Measurements from ENCODE around the gene EOLA2. TPM values are rescaled to one million over a fixed set of nuclear protein-coding genes. Genes with fewer than 3 reads are reported as not detected.
"Not testable (repeated sequence)": the region's sequence is repeated elsewhere in the genome, so short reads cannot be mapped to it uniquely, and the experiment has no call there.

The EOLA2 gene
- total RNA-seq, 1 experiment from 2014 or later, result 35.7 TPM

GRCh38 chrX:149949743-149950436 is 11.6 kb upstream of the EOLA2 start:
- DNase-seq, result no peak
- H3F3A ChIP-seq (ENCODE audit: low read length, unreplicated experiment), result no peaks in the 10 kb centered on the region
- BruUV-seq (replicated peaks), result no TSS peak
- H3K4me1 ChIP-seq (ENCODE audit: insufficient read depth, low read length), result peaks cover 5% of the 10 kb centered on the region; the same call in 1 of the 2 replicates
- no peak for TF ChIP-seq EZH2phosphoT487 (IDR thresholded peaks at IDR 0.05; ENCODE audit: borderline replicate concordance, low read length)
- no peak overlapping the region for H3K27ac ChIP-seq (ENCODE audit: low read length)
- no peak overlapping the region for H3K4me2 ChIP-seq (ENCODE audit: low read length)
- H3K79me2 ChIP-seq (ENCODE audit: low read length), result no peaks in the 10 kb centered on the region
- H2AFZ ChIP-seq (ENCODE audit: low read length), result no peak overlapping the region
- H3K9me3 ChIP-seq (ENCODE audit: low read length), result no peaks in the 10 kb centered on the region
- H3K27me3 ChIP-seq (ENCODE audit: low read length), result no peaks in the 10 kb centered on the region
- no peaks in the 10 kb centered on the region for H4K20me1 ChIP-seq (ENCODE audit: low read length)
- no peak for ATAC-seq
- no peak overlapping the region for H3K9ac ChIP-seq (ENCODE audit: low read length)
- ChIA-PET POLR2A (ENCODE audit: unreplicated experiment) (no interaction called here), CTCF (interaction anchor here (0.6 to 1.0 kb wide), 3 partner anchors 10 to 768 kb away, joined by 3 to 8 read pairs (median 4); no protein-coding TSS in a partner anchor)
- no peaks in the 10 kb centered on the region for H3K36me3 ChIP-seq (ENCODE audit: low read depth, low read length)
- intact Hi-C loops (cut with micrococcal nuclease), result loop anchor here (1.0 kb wide), 1 partner anchor 731 kb away; no protein-coding TSS in a partner anchor
- no peak overlapping the region for H3K4me3 ChIP-seq (ENCODE audit: low read length)
- no peaks in the 10 kb centered on the region for H3K9me2 ChIP-seq (replicated peaks; ENCODE audit: low read length)

DNA sequence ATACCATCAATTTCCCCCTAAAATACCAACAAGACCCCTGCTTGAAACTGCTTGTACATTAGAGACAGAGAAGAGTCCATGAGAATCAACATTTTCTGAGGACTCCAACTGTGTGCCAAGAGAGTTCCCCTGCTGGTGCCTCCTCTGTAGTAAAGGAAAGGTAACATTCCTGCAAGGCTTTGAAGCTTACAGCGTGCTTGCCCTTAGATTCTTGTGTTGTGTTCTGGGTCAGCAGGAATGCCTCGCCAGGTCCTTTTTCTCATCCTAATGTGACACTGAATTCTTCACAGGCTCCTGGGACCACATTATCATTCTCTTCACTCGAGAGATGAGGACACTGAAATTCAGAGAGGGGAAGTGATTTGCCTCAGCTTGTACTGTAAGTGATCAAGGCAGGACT is 9.7 kb upstream of the EOLA2 start:
- no peak for TF ChIP-seq EZH2phosphoT487 (IDR thresholded peaks at IDR 0.05; ENCODE audit: borderline replicate concordance, low read length)
- TF ChIP-seq, protein P1, sequence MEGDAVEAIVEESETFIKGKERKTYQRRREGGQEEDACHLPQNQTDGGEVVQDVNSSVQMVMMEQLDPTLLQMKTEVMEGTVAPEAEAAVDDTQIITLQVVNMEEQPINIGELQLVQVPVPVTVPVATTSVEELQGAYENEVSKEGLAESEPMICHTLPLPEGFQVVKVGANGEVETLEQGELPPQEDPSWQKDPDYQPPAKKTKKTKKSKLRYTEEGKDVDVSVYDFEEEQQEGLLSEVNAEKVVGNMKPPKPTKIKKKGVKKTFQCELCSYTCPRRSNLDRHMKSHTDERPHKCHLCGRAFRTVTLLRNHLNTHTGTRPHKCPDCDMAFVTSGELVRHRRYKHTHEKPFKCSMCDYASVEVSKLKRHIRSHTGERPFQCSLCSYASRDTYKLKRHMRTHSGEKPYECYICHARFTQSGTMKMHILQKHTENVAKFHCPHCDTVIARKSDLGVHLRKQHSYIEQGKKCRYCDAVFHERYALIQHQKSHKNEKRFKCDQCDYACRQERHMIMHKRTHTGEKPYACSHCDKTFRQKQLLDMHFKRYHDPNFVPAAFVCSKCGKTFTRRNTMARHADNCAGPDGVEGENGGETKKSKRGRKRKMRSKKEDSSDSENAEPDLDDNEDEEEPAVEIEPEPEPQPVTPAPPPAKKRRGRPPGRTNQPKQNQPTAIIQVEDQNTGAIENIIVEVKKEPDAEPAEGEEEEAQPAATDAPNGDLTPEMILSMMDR (conservative IDR thresholded peaks at IDR 0.05; ENCODE audit: low read depth, low read length), result no peak
- TF ChIP-seq EZH2 (IDR thresholded peaks at IDR 0.05; ENCODE audit: low read length, unreplicated experiment), result no peak
- ChIA-PET POLR2A (ENCODE audit: unreplicated experiment) (no interaction called here), CTCF (no interaction called here)
- H3K9me2 ChIP-seq (replicated peaks; ENCODE audit: low read length), result no peaks in the 10 kb centered on the region
- H3K36me3 ChIP-seq (ENCODE audit: low read depth, low read length), result no peaks in the 10 kb centered on the region
- no peak overlapping the region for H3K9ac ChIP-seq (ENCODE audit: low read length)
- BruUV-seq (replicated peaks), result no TSS peak
- H3K79me2 ChIP-seq (ENCODE audit: low read length), result no peaks in the 10 kb centered on the region
- H3F3A ChIP-seq (ENCODE audit: low read length, unreplicated experiment), result no peaks in the 10 kb centered on the region
- no peak for DNase-seq
- H3K4me1 ChIP-seq (ENCODE audit: insufficient read depth, low read length), result peaks cover 5% of the 10 kb centered on the region; the same call in 1 of the 2 replicates
- H2AFZ ChIP-seq (ENCODE audit: low read length), result no peak overlapping the region
- intact Hi-C loops (cut with micrococcal nuclease), result no loop called here
- H3K27ac ChIP-seq (ENCODE audit: low read length), result no peak overlapping the region
- no peak for ATAC-seq
- no peaks in the 10 kb centered on the region for H4K20me1 ChIP-seq (ENCODE audit: low read length)
- H3K27me3 ChIP-seq (ENCODE audit: low read length), result no peaks in the 10 kb centered on the region
- no peak overlapping the region for H3K4me3 ChIP-seq (ENCODE audit: low read length)
- no peaks in the 10 kb centered on the region for H3K9me3 ChIP-seq (ENCODE audit: low read length)
- no peak overlapping the region for H3K4me2 ChIP-seq (ENCODE audit: low read length)

GRCh38 chrX:149946932-149947331 is 8.6 kb upstream of the EOLA2 start:
- DNase-seq; POLR2A ChIA-PET (ENCODE audit: unreplicated experiment); intact Hi-C loops (cut with micrococcal nuclease); H3K9ac ChIP-seq (ENCODE audit: low read length); H3K4me3 ChIP-seq (ENCODE audit: low read length); H3K27me3 ChIP-seq (ENCODE audit: low read length); H3K79me2 ChIP-seq (ENCODE audit: low read length); H2AFZ ChIP-seq (ENCODE audit: low read length); H3K36me3 ChIP-seq (ENCODE audit: low read depth, low read length); CTCF ChIA-PET; H3K4me1 ChIP-seq (ENCODE audit: insufficient read depth, low read length); H3K9me2 ChIP-seq (replicated peaks; ENCODE audit: low read length); ATAC-seq; H3K4me2 ChIP-seq (ENCODE audit: low read length); H3K9me3 ChIP-seq (ENCODE audit: low read length); H4K20me1 ChIP-seq (ENCODE audit: low read length); H3K27ac ChIP-seq (ENCODE audit: low read length); H3F3A ChIP-seq (ENCODE audit: low read length, unreplicated experiment): not testable (repeated sequence)
- TSS peak; percentile 16 for BruUV-seq (replicated peaks)

- CTCF ChIA-PET; H3K27me3 ChIP-seq (ENCODE audit: low read length); H3K4me1 ChIP-seq (ENCODE audit: insufficient read depth, low read length); POLR2A ChIA-PET (ENCODE audit: unreplicated experiment); H3F3A ChIP-seq (ENCODE audit: low read length, unreplicated experiment); H4K20me1 ChIP-seq (ENCODE audit: low read length); H3K4me3 ChIP-seq (ENCODE audit: low read length); H3K36me3 ChIP-seq (ENCODE audit: low read depth, low read length); H3K79me2 ChIP-seq (ENCODE audit: low read length); H3K9me2 ChIP-seq (replicated peaks; ENCODE audit: low read length); H3K4me2 ChIP-seq (ENCODE audit: low read length); DNase-seq; BruUV-seq (replicated peaks); H3K9me3 ChIP-seq (ENCODE audit: low read length); H2AFZ ChIP-seq (ENCODE audit: low read length); intact Hi-C loops (cut with micrococcal nuclease); H3K27ac ChIP-seq (ENCODE audit: low read length); H3K9ac ChIP-seq (ENCODE audit: low read length); ATAC-seq: not testable (repeated sequence)
These were observed 7.5 kb upstream of the EOLA2 start for GRCh38 chrX:149945820-149946219.

- intact Hi-C loops (cut with micrococcal nuclease); H3K79me2 ChIP-seq (ENCODE audit: low read length); H3K4me1 ChIP-seq (ENCODE audit: insufficient read depth, low read length); H3K27ac ChIP-seq (ENCODE audit: low read length); H3K4me2 ChIP-seq (ENCODE audit: low read length); POLR2A ChIA-PET (ENCODE audit: unreplicated experiment); H3K9ac ChIP-seq (ENCODE audit: low read length); H3F3A ChIP-seq (ENCODE audit: low read length, unreplicated experiment); CTCF ChIA-PET; H3K4me3 ChIP-seq (ENCODE audit: low read length); BruUV-seq (replicated peaks); H2AFZ ChIP-seq (ENCODE audit: low read length); H3K9me2 ChIP-seq (replicated peaks; ENCODE audit: low read length); DNase-seq; H3K27me3 ChIP-seq (ENCODE audit: low read length); ATAC-seq; H3K9me3 ChIP-seq (ENCODE audit: low read length); H3K36me3 ChIP-seq (ENCODE audit: low read depth, low read length); H4K20me1 ChIP-seq (ENCODE audit: low read length): not testable (repeated sequence)
These were observed 6.9 kb upstream of the EOLA2 start for GRCh38 chrX:149945087-149945670.
